ENCODE measurements around the gene SIGLEC7. TPM values are rescaled to one million over a fixed set of nuclear protein-coding genes. Genes with fewer than 3 reads are reported as not detected.

SIGLEC7 gene
- polyA plus RNA-seq, 3 donors: 0.22 to 0.65 (median 0.27) TPM

GRCh38 chr19:51159656-51160055 is 17.6 kb downstream of the SIGLEC7 start:
- DNase-seq (ENCODE audit: extremely low read depth in 1 of 11, low read depth in 9 of 11, low spot score in 4 of 11): no peak

DNA sequence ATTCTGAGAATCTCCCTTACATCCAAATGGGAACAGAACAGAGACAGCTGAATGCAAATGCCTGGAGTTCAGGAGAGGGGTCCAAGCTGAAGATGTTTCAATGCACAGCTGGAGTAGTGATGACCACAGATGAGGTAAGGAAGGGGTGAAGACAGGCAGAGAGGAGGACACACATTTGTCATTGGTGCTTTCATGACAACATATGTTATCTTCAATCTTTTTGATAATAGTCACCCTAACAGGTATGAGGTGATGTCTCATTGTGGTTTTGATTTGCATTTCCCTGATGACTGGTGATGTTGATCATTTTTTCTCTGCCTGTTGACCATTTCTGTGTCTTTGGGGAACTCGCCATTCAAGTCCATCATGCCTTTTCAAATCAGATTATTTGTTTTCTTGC is 19.2 kb downstream of the SIGLEC7 start:
- DNase-seq (ENCODE audit: extremely low read depth in 1 of 11, low read depth in 9 of 11, low spot score in 4 of 11): no peak

DNA sequence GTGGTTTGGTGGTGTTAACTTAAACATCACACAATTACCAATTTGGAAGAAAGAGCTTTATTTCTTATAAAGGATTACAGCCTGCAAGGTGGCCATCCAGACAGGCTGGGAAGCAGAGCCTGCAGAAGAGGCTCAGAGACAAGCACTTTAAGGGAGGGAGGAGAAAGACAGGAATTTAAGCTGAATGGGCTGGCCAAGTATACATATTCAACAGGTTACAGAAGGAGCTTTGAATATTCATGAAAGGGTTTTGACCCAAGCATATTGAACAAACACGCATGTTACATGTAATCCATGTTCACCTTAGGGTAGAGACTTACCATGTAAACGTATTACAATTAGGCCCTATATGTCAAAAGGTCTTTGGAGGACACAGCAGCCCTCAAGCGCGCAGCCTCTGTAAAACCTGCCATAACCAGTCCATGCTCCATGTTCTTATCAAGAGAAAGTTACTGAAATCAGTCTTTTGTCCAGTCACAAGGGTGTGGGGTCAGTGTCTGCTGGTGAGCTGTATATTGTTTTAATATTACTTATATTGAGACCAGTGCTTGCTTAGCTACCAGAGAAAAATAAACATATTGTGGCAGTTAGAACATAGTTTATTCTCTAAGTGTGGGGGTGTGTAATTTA is 19.9 kb downstream of the SIGLEC7 start:
- no peak for DNase-seq (ENCODE audit: extremely low read depth in 1 of 11, low read depth in 9 of 11, low spot score in 4 of 11)

DNA sequence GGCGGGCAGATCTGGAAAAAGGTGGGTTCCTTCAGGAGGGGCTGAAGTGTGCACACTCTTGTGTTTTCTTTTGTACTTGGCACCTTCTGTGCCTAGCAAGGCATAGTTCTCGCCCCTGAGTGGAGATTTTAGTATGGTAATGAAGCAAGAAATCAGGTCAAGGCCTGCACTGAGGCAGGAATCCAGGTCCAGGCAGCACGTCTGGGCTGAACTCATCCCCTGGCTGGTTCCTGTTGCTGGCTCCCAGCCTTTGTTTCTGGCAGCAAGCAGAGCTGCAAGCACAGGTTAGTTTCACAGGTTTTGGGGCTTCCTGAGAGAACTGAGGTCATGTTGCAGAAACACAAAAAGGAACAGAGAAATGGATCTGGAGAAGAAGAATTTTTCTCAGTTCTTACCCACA is 21.2 kb downstream of the SIGLEC7 start:
- DNase-seq (ENCODE audit: extremely low read depth in 1 of 11, low read depth in 9 of 11, low spot score in 4 of 11): no peak

- no peak for DNase-seq (ENCODE audit: extremely low read depth in 1 of 11, low read depth in 9 of 11, low spot score in 4 of 11)
Measured at GRCh38 chr19:51164215-51164614, 22.1 kb downstream of the SIGLEC7 start.

- DNase-seq (ENCODE audit: extremely low read depth in 1 of 11, low read depth in 9 of 11, low spot score in 4 of 11): no peak
Measured at GRCh38 chr19:51166846-51167490, 24.9 kb downstream of the SIGLEC7 start.

DNA sequence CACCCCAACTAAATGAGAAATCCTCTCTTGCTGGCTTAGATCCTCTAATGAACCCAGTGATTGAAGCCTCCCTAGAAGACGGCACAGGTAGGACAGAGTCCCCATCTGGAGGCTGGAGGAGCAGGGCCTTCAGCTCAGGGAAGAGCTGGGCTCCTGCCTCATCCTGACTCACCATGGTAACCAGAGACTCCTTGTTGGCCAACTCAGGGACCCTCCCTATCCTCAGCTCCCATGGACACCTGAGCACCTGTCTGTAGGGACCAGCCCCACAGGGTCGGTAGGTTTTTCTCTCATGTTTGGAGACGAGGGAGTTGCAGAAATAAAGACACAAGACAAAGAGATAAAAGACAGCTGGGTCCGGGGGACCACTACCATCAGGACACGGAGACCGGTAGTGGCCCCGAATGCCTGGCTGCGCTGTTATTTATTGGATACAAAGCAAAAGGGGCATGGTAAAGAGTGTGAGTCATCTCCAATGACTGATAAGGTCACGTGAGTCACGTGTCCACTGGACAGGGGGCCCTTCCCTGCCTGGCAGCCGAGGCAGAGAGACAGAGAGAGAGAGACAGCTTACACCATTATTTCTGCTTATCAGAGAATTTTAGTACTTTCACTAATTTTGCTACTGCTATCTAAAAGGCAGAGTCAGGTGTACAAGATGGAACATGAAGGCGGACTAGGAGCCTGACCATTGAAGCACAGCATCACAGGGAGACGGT is 26.6 kb downstream of the SIGLEC7 start:
- DNase-seq (ENCODE audit: extremely low read depth in 1 of 11, low read depth in 9 of 11, low spot score in 4 of 11): no peak

- peak in 10 of 11 donors; percentile 22 to 36 (median 32) for DNase-seq (ENCODE audit: extremely low read depth in 1 of 11, low read depth in 9 of 11, low spot score in 4 of 11)
Measured at GRCh38 chr19:51169283-51169918, 27.3 kb downstream of the SIGLEC7 start.

DNA sequence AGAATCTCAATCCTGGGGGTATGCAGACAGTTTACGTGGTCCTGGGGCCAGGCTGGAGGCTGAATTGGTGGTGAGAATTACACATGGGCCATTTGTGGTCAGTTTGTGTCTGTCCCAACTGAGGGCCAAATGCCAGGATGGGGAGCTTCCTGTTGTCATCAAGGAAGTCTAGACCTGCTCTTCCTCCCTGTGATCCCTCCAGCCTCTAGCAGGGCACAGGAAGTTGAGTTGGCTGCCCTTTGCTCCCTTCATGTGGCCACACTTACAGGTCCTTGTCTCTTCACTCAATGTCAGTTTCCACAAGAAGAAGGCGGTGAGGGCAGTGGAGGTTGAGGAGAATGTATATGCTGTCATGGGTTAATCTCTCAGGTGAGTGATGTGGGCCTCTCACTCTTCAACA is 30.1 kb downstream of the SIGLEC7 start:
- DNase-seq (ENCODE audit: extremely low read depth in 1 of 11, low read depth in 9 of 11, low spot score in 4 of 11): no peak

GRCh38 chr19:51173681-51174080 is 31.6 kb downstream of the SIGLEC7 start:
- no peak for DNase-seq (ENCODE audit: extremely low read depth in 1 of 11, low read depth in 9 of 11, low spot score in 4 of 11)

GRCh38 chr19:51179256-51179655 is 37.2 kb downstream of the SIGLEC7 start:
- no peak for DNase-seq (ENCODE audit: extremely low read depth in 1 of 11, low read depth in 9 of 11, low spot score in 4 of 11)

DNA sequence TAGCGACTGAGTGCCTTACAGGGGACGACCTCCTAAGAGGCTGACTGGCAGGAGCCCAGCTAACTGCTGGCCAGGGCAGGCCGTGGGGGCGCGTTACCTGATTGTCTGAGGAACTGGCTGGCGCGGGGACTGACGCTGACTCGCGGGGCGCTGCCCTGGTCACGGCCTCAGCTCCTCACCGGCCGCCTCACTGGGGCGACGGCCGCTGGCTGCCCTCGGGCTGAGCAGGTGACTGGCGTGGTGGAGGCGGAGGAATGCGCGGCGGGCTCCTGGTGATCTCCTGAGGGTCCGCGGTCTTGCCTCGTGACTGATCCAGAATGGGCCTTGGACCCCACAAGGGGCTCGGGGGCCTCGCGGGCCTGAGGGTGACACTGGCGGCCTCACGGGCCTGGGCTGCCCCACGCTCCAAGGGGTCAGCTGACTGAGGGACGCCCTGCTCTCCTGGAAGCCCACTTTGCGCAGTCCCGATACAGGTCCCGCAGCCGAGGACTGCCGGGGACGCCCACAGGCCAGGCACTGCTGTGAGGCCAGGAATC is 39.3 kb downstream of the SIGLEC7 start:
- DNase-seq (ENCODE audit: extremely low read depth in 1 of 11, low read depth in 9 of 11, low spot score in 4 of 11): no peak

DNA sequence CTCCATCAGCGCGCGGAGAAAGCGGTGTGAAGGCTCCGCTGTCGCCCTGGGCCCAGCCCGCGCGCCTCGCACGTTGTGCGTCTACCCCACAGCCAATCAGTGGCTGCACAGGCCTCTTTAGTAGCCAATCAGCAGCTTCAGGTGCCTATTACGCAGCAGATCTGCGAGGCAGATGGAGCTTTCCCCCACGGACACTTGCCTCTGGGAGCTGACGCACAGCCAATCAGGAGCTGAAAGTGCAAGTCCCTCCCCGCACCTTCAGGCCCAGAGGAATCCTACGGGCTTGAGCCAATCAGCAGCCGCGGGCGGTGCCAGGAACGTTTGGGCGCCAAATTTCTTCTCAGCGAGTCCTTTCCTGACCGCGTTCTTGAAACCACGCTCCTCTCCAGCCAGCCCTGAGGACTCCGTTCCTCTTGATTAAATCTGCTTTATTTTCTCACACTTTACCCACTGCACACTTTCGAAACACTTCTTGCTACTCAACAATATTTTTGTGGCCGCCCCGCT is 39.9 kb downstream of the SIGLEC7 start:
- no peak for DNase-seq (ENCODE audit: extremely low read depth in 1 of 11, low read depth in 9 of 11, low spot score in 4 of 11)

DNA sequence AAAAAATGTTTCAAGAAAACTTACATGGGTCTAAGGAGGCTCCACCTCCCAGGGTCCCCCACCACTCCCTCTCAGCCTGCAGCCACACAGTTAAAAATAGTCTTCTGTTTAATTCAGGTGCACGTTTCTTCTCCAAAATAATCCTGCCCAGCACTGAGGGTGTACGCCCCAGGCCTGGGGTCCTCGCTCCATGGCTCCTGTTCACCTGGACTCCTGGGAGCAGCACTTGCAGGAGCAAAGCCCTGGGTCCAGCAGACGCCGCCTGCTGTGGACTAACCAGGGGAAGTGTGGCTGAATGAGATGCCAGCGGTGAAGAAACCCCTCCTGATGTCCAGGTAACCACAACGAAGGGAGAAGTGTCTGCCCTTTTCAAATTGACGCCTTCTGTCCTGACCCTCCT is 41.5 kb downstream of the SIGLEC7 start:
- no peak for DNase-seq (ENCODE audit: extremely low read depth in 1 of 11, low read depth in 9 of 11, low spot score in 4 of 11)

- DNase-seq (ENCODE audit: extremely low read depth in 1 of 11, low read depth in 9 of 11, low spot score in 4 of 11): no peak
Measured at GRCh38 chr19:51185069-51185867, 43.2 kb downstream of the SIGLEC7 start.

DNA sequence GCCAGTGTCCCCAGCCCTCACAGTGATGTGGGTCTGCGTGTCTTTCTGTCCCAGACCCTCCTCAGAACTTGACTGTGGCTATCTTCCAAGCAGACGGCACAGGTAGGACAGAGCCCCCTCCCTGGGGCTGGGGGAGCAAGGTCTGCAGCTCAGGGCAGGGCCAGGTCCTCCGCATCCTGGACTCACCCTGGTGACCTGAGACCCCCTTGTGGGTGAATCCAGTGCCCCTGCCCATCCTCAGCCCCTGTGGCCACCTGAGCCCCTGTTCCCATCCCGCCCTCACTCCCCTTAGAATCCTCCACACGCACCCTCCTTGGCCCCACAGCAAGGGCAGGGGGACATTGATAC is 43.7 kb downstream of the SIGLEC7 start:
- DNase-seq (ENCODE audit: extremely low read depth in 1 of 11, low read depth in 9 of 11, low spot score in 4 of 11): no peak

GRCh38 chr19:51186323-51186722 is 44.2 kb downstream of the SIGLEC7 start:
- no peak for DNase-seq (ENCODE audit: extremely low read depth in 1 of 11, low read depth in 9 of 11, low spot score in 4 of 11)

DNA sequence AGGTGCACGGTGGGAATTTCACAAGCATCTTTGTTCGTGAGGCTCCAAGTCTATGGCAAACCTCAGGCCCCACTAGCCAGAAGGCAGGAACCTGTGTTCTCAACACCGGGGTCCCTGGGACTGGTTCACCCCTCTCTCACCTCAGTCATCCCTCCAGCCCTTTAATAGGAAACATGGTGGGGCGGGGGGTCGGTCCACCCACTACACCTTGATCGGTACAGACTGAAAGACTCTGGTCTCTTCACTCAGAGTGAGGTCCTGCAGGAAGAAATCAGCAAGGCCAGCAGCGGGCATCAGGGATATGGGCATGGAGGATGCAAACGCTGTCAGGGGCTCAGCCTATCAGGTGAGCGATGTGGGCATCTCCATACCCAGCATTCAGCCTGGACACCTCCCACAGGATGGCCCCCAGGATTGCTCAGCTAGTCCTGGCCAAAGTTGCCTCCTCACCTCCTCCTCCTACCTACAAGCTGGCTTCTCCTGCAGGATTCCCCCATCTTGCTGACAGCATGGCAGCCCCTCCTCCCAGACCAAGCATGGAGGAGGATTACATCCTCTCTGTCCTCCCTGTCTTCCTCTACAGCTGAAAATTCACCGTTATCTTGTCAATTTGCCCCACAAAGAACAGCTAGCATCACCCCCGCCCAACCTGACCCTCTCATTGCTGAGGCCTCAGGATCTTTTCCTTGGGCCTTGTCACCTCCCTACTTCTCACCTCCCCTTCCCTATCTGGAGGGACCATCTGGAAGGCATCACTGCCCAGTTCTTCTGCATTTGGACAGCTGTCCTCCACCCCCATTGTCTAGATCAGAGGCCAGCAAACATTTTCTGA is 45.5 kb downstream of the SIGLEC7 start:
- no peak for DNase-seq (ENCODE audit: extremely low read depth in 1 of 11, low read depth in 9 of 11, low spot score in 4 of 11)
